Neural progenitor cell (in vitro differentiated cells): ENCODE data around the gene OSGEPL1. TPM values are rescaled to one million over a fixed set of nuclear protein-coding genes. Genes with fewer than 3 reads are reported as not detected.

Source experiments
- DNase-seq: peaks from one replicate; pipeline ENCODE4 v3.0.0-alpha.2; 2016; ENCODE audit warnings: low spot score
- H2AFZ ChIP-seq: fragments of 200-600 bp; sonication (generic); replicated peaks from 2 replicates; pipeline ENCODE4 v1.6.1; 2016; ENCODE audit warnings: antibody characterized with exemption
- H3F3A ChIP-seq: fragments of 200-600 bp; sonication (generic); 2 replicates; pipeline ENCODE4 v1.6.1; 2016; ENCODE audit warnings: antibody characterized with exemption, low read depth
- H3K27ac ChIP-seq: fragments of 200-600 bp; sonication (generic); 2 replicates; pipeline ENCODE4 v1.5.1; 2016; ENCODE audit warnings: mild to moderate bottlenecking
- H3K27me3 ChIP-seq: fragments of 200-600 bp; sonication (generic); 2 replicates; pipeline ENCODE4 v1.6.1; 2016; ENCODE audit warnings: mild to moderate bottlenecking, moderate library complexity
- H3K36me3 ChIP-seq: fragments of 200-600 bp; sonication (generic); 2 replicates; pipeline ENCODE4 v1.5.1; 2016
- H3K4me1 ChIP-seq: fragments of 200-600 bp; sonication (generic); 2 replicates; pipeline ENCODE4 v1.6.1; 2016; ENCODE audit warnings: mixed run types
- H3K4me2 ChIP-seq: fragments of 200-600 bp; sonication (generic); 2 replicates; pipeline ENCODE4 v1.6.1; 2016
- H3K4me3 ChIP-seq: fragments of 200-600 bp; sonication (generic); 2 replicates; pipeline ENCODE4 v1.5.1; 2016
- H3K79me2 ChIP-seq: fragments of 200-600 bp; sonication (generic); 2 replicates; pipeline ENCODE4 v1.6.1; 2016; ENCODE audit warnings: low read depth
- H3K9ac ChIP-seq: fragments of 200-600 bp; sonication (generic); 2 replicates; pipeline ENCODE4 v1.6.1; 2016
- H3K9me3 ChIP-seq: fragments of 200-600 bp; sonication (generic); 2 replicates; pipeline ENCODE4 v1.5.1; 2016; ENCODE audit warnings: low read depth
- H4K20me1 ChIP-seq: fragments of 200-600 bp; sonication (generic); 2 replicates; pipeline ENCODE4 v1.6.1; 2016; ENCODE audit warnings: low read depth
- H3K27ac Mint-ChIP-seq: 3 replicates; pipeline ENCODE4 v1.8.0; 2021; ENCODE audit warnings: mixed read lengths
- H3K27me3 Mint-ChIP-seq: 2 replicates; pipeline ENCODE4 v1.8.0; 2022; ENCODE audit warnings: low read depth, mild to moderate bottlenecking, inconsistent platforms, moderate library complexity, mixed read lengths; ENCODE audit not compliant: insufficient read depth
- H3K36me3 Mint-ChIP-seq: 3 replicates; pipeline ENCODE4 v1.8.0; 2021; ENCODE audit warnings: mixed read lengths
- H3K4me1 Mint-ChIP-seq: 3 replicates; pipeline ENCODE4 v1.8.0; 2021; ENCODE audit warnings: mixed read lengths
- H3K4me3 Mint-ChIP-seq: 3 replicates; pipeline ENCODE4 v1.8.0; 2021; ENCODE audit warnings: mild to moderate bottlenecking, moderate library complexity, mixed read lengths
- H3K9me3 Mint-ChIP-seq: 3 replicates; pipeline ENCODE4 v1.8.0; 2020; ENCODE audit warnings: mixed read lengths
- CTCF ChIP-seq: fragments of 200-600 bp; sonication (generic); IDR thresholded peaks from 2 replicates; pipeline ENCODE4 v1.5.1; 2017; ENCODE audit warnings: antibody characterized with exemption, mild to moderate bottlenecking
- EZH2 ChIP-seq: fragments of 200-600 bp; sonication (generic); IDR thresholded peaks from 2 replicates; pipeline ENCODE4 v1.6.1; 2017; ENCODE audit warnings: antibody characterized with exemption, mild to moderate bottlenecking, moderate library complexity
- EZH2phosphoT487 ChIP-seq: fragments of 200-600 bp; sonication (generic); IDR thresholded peaks from 2 replicates; pipeline ENCODE4 v1.6.1; 2017; ENCODE audit warnings: antibody characterized with exemption
- total RNA-seq: library from RNA; depleted of rRNA; stranded (reverse); fragments of >200 nt; gene quantifications from 2 replicates; pipeline ENCODE4 v1.2.3, GENCODE V29; 2015; ENCODE audit warnings: low replicate concordance

The OSGEPL1 gene
- total RNA-seq, 1 donor from 2014 or later: 51.5 TPM

GRCh38 chr2:189772212-189772611, 9.6 kb upstream of the OSGEPL1 start:
- Histone ChIP-seq H3K9ac (no peak overlapping the region), H3K4me3 (no peak overlapping the region), H3F3A (no peaks in the 10 kb centered on the region), H3K4me2 (no peak overlapping the region), H3K27me3 (no peaks in the 10 kb centered on the region), H2AFZ (no peak overlapping the region), H3K4me1 (no peaks in the 10 kb centered on the region), H3K36me3 (peaks cover 50% of the 10 kb centered on the region), H4K20me1 (no peaks in the 10 kb centered on the region), H3K79me2 (no peaks in the 10 kb centered on the region), H3K27ac (no peak overlapping the region), H3K9me3 (no peaks in the 10 kb centered on the region)
- TF ChIP-seq EZH2 (no peak), EZH2phosphoT487 (no peak), CTCF (no peak)
- no peaks in the 10 kb centered on the region for H3K9me3 Mint-ChIP-seq
- DNase-seq: no peak
- H3K36me3 Mint-ChIP-seq: peaks cover 16% of the 10 kb centered on the region
- H3K4me1 Mint-ChIP-seq: no peaks in the 10 kb centered on the region
- H3K27ac Mint-ChIP-seq: no peak overlapping the region
- no peak overlapping the region for H3K4me3 Mint-ChIP-seq
- H3K27me3 Mint-ChIP-seq: no peaks in the 10 kb centered on the region

GRCh38 chr2:189770590-189771322, 8.2 kb upstream of the OSGEPL1 start:
- H4K20me1 ChIP-seq: no peaks in the 10 kb centered on the region
- H3K9me3 ChIP-seq: no peaks in the 10 kb centered on the region
- H3K79me2 ChIP-seq: no peaks in the 10 kb centered on the region
- H3K27ac ChIP-seq: peak overlapping the region; percentile 10
- H3K4me1 Mint-ChIP-seq: no peaks in the 10 kb centered on the region
- H3K9ac ChIP-seq: no peak overlapping the region
- H2AFZ ChIP-seq: no peak overlapping the region
- H3K4me2 ChIP-seq: no peak overlapping the region
- DNase-seq: no peak
- no peaks in the 10 kb centered on the region for H3F3A ChIP-seq
- H3K27me3 Mint-ChIP-seq: no peaks in the 10 kb centered on the region
- no peak for TF ChIP-seq CTCF
- no peak for TF ChIP-seq EZH2
- no peak for TF ChIP-seq EZH2phosphoT487
- H3K4me3 ChIP-seq: no peak overlapping the region
- H3K4me3 Mint-ChIP-seq: no peak overlapping the region
- no peaks in the 10 kb centered on the region for H3K9me3 Mint-ChIP-seq
- peaks cover 17% of the 10 kb centered on the region for H3K36me3 Mint-ChIP-seq
- no peaks in the 10 kb centered on the region for H3K27me3 ChIP-seq
- H3K27ac Mint-ChIP-seq: no peak overlapping the region
- no peaks in the 10 kb centered on the region for H3K4me1 ChIP-seq
- H3K36me3 ChIP-seq: peaks cover 54% of the 10 kb centered on the region

GRCh38 chr2:189763908-189764661, 1.5 kb upstream of the OSGEPL1 start:
- H3K27me3 ChIP-seq: no peaks in the 10 kb centered on the region
- peaks cover 12% of the 10 kb centered on the region for H3K79me2 ChIP-seq
- DNase-seq: no peak
- H3F3A ChIP-seq: peaks cover 26% of the 10 kb centered on the region
- Mint-ChIP-seq H3K9me3 (no peaks in the 10 kb centered on the region), H3K27ac (no peak overlapping the region), H3K27me3 (no peaks in the 10 kb centered on the region), H3K4me3 (peak overlapping the region; percentile 67), H3K4me1 (peaks cover 6% of the 10 kb centered on the region), H3K36me3 (peaks cover 2% of the 10 kb centered on the region)
- peaks cover 11% of the 10 kb centered on the region for H3K4me1 ChIP-seq
- no peak overlapping the region for H3K27ac ChIP-seq
- no peak overlapping the region for H2AFZ ChIP-seq
- H3K4me2 ChIP-seq: peak overlapping the region; percentile 81
- no peaks in the 10 kb centered on the region for H3K9me3 ChIP-seq
- H4K20me1 ChIP-seq: no peaks in the 10 kb centered on the region
- peaks cover 10% of the 10 kb centered on the region for H3K36me3 ChIP-seq
- TF ChIP-seq CTCF: no peak
- TF ChIP-seq EZH2: no peak
- TF ChIP-seq EZH2phosphoT487: no peak
- peak overlapping the region; percentile 70 for H3K4me3 ChIP-seq
- no peak overlapping the region for H3K9ac ChIP-seq
